GM19351 (cell line): ENCODE data around the gene TECPR1.

Experiments
- ATAC-seq: cut with Tn5 transposase; IDR thresholded peaks from one replicate; pipeline ENCODE4 v1.9.1; 2021; ENCODE audit warnings: mild to moderate bottlenecking, moderate library complexity; ENCODE audit not compliant: unreplicated experiment

The TECPR1 gene

GRCh38 chr7:98251601-98252424 lies at the start of gene TECPR1:
TECPR1 (minus strand) TSS chr7:98252232; CDS start chr7:98246146, 6,086 bp downstream.
- peak; percentile 92 for ATAC-seq

- no peak for ATAC-seq
Observed at GRCh38 chr7:98300595-98301372, 48.8 kb upstream of the TECPR1 start.

- ATAC-seq: no peak
Observed at GRCh38 chr7:98297626-98298286, 45.7 kb upstream of the TECPR1 start.

GRCh38 chr7:98296833-98297232 lies 44.8 kb upstream of the TECPR1 start:
- no peak for ATAC-seq

- no peak for ATAC-seq
Observed at GRCh38 chr7:98295467-98296192, 43.6 kb upstream of the TECPR1 start.

GRCh38 chr7:98294798-98295382 lies 42.9 kb upstream of the TECPR1 start:
- ATAC-seq: peak; percentile 83

- ATAC-seq: no peak
Observed at GRCh38 chr7:98294326-98294725, 42.3 kb upstream of the TECPR1 start.

GRCh38 chr7:98293746-98294145 lies 41.7 kb upstream of the TECPR1 start:
- no peak for ATAC-seq

- ATAC-seq: no peak
Observed at GRCh38 chr7:98293265-98293664, 41.2 kb upstream of the TECPR1 start.

GRCh38 chr7:98291717-98292116 lies 39.7 kb upstream of the TECPR1 start:
- ATAC-seq: peak; percentile 64

GRCh38 chr7:98289333-98289875 lies 37.4 kb upstream of the TECPR1 start:
- no peak for ATAC-seq

GRCh38 chr7:98288064-98288823 lies 36.2 kb upstream of the TECPR1 start:
- no peak for ATAC-seq

GRCh38 chr7:98287486-98287959 lies 35.5 kb upstream of the TECPR1 start:
- ATAC-seq: no peak

- no peak for ATAC-seq
Observed at GRCh38 chr7:98286701-98287485, 34.9 kb upstream of the TECPR1 start.

- ATAC-seq: no peak
Observed at GRCh38 chr7:98286093-98286539, 34.1 kb upstream of the TECPR1 start.

- no peak for ATAC-seq
Observed at GRCh38 chr7:98285157-98286092, 33.4 kb upstream of the TECPR1 start.

GRCh38 chr7:98284335-98285036 lies 32.5 kb upstream of the TECPR1 start:
- ATAC-seq: no peak
